Karpas-422 (cell line): Measurements from ENCODE around the gene DHDH. TPM values are rescaled to one million over a fixed set of nuclear protein-coding genes. Genes with fewer than 3 reads are reported as not detected.

Source experiments
- DNase-seq: peaks from one replicate; pipeline ENCODE4 v3.0.0-alpha.2; 2015
- H2AFZ ChIP-seq: fragments of 200-600 bp; sonication (generic); 2 replicates; pipeline ENCODE4 v1.6.1; 2014; ENCODE audit warnings: antibody characterized with exemption, low read length, mixed read lengths
- H3K27ac ChIP-seq: fragments of 200-600 bp; sonication (generic); 2 replicates; pipeline ENCODE4 v1.5.1; 2014; ENCODE audit warnings: mild to moderate bottlenecking, low read length, moderate library complexity
- H3K27me3 ChIP-seq: fragments of 200-600 bp; sonication (generic); 2 replicates; pipeline ENCODE4 v1.6.1; 2014; ENCODE audit warnings: low read length, mixed read lengths
- H3K36me3 ChIP-seq: fragments of 200-600 bp; sonication (generic); 2 replicates; pipeline ENCODE4 v1.6.1; 2014; ENCODE audit warnings: low read length, mixed read lengths; ENCODE audit not compliant: insufficient read depth
- H3K4me1 ChIP-seq: fragments of 200-600 bp; sonication (generic); 2 replicates; pipeline ENCODE4 v1.6.1; 2014; ENCODE audit warnings: mild to moderate bottlenecking, low read length, mixed read lengths
- H3K4me2 ChIP-seq: fragments of 200-600 bp; sonication (generic); 2 replicates; pipeline ENCODE4 v1.6.1; 2014; ENCODE audit warnings: low read length, low read depth, mild to moderate bottlenecking; ENCODE audit not compliant: poor library complexity, severe bottlenecking
- H3K4me3 ChIP-seq: fragments of 200-600 bp; sonication (generic); 2 replicates; pipeline ENCODE4 v1.5.1; 2014; ENCODE audit warnings: mild to moderate bottlenecking, antibody characterized with exemption, low read length, mixed read lengths
- H3K79me2 ChIP-seq: fragments of 200-600 bp; sonication (generic); 2 replicates; pipeline ENCODE4 v1.6.1; 2014; ENCODE audit warnings: mild to moderate bottlenecking, low read length, mixed read lengths
- H3K9ac ChIP-seq: fragments of 200-600 bp; sonication (generic); 2 replicates; pipeline ENCODE4 v1.6.0; 2014; ENCODE audit warnings: low read length
- H3K9me2 ChIP-seq: fragments of 200-600 bp; sonication (generic), shearing (Covaris generic); replicated peaks from 2 replicates; pipeline ENCODE4 v1.6.0; 2014; ENCODE audit warnings: mild to moderate bottlenecking, low read length, moderate library complexity; ENCODE audit not compliant: insufficient read depth
- H3K9me3 ChIP-seq: fragments of 300-700, 200-600 bp; sonication (generic); 2 replicates; pipeline ENCODE4 v1.6.1; 2014; ENCODE audit warnings: low read length, mixed read lengths
- H4K20me1 ChIP-seq: fragments of 200-600 bp; sonication (generic); 2 replicates; pipeline ENCODE4 v1.6.1; 2014; ENCODE audit warnings: mild to moderate bottlenecking, antibody characterized with exemption, low read length, low read depth; ENCODE audit not compliant: insufficient read depth
- total RNA-seq: library from RNA; depleted of rRNA; stranded (reverse); fragments of >200 nt; shearing (Covaris generic); gene quantifications from 2 replicates; pipeline ENCODE4 v1.2.3, GENCODE V29; 2014; ENCODE audit warnings: low replicate concordance

DHDH gene
- total RNA-seq, 1 experiment from 2014 or later: 3.3 TPM

DNA sequence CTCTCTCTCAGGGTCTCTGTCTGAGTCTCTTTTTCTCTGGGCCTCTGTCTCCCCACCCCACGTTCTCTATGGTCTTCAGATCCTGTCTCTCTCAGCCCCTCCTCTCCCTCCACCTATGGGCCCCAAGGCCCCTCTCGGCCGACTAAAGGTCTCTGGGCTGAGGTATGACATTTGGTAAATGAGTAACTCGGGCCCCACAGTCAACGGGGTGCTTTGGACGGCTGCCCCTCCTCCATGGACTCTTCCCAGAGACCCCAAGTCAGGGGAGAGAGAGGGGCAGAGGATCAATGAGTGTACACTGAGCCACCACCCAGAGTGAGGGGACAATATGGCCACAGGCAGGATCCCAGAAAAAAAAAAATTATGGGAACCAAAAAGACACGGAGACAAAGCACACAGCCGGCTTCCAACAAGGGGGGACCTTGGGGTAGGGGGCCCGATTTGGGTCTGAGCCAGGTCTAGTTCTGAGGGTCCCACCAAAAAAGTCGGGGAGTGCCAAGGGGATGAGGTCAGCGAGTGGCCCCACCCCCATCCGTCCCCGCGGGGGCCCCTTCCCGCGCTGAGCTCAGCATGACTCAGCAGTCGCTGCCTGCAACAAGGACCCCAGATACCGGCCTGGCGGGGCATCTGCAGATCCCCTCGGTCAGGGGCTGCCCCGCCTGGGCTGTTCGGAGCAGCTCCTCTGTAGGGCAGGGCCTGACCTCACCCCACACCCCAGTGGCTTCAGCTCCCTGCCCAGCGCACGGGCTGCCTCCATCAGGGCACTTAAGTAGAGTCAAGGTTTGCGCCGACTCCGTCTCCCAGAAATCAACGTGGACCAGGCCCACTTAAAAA lies 30.1 kb downstream of the DHDH start:
- Histone ChIP-seq H3K4me2 (peak overlapping the region; percentile 79), H3K9me3 (no peaks in the 10 kb centered on the region), H4K20me1 (peaks cover 12% of the 10 kb centered on the region), H3K27ac (peak overlapping the region; percentile 91), H2AFZ (no peak overlapping the region; the same call in 1 of the 2 replicates), H3K36me3 (peaks cover 21% of the 10 kb centered on the region), H3K4me1 (peaks cover 57% of the 10 kb centered on the region), H3K27me3 (no peaks in the 10 kb centered on the region), H3K79me2 (peaks cover 12% of the 10 kb centered on the region), H3K4me3 (peak overlapping the region; percentile 63), H3K9me2 (no peaks in the 10 kb centered on the region), H3K9ac (peak overlapping the region; percentile 74)
- DNase-seq: peak; percentile 91

DNA sequence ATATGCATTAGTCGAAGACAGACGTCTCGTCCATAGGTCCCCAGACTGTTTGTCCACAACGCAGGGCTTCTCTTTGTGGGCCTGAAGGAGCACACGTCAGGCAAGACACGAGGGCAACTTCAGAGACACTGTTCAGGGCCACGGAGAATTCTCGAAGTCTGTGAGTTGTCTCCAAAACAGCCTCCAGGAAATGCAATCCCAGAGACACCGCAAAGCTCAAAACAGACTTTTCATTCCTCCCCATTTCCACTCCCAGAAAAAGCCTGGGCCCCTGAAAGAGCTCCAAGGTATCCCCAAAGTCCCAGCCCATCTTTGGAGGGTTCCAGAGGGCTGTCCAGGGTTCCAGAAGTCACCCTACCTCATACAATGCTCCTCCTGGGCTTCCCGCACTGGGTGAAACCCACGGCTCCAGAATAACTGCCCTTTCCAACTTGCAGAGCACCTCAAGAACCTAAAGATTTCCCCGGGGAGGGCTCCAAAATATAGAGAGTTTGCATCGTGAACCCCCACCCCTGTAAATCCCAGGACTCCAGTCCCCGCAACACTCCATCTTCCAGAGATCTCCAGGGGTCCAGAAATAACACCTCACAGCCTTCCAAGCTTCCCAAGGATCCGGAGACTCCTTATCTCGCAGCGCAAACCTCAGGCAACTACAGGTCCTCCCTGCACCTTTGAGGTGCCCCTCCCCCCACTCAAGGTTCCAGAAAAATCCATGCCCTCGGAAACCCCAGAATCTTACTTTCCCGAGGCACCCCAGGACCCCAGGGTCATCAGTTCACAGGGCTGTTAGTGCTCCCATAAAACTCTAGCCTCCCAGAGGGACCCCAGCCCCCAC lies 30.9 kb downstream of the DHDH start:
- Histone ChIP-seq H3K4me3 (peak overlapping the region; percentile 63), H3K36me3 (peaks cover 27% of the 10 kb centered on the region), H3K27ac (peak overlapping the region; percentile 91), H3K9me3 (no peaks in the 10 kb centered on the region), H2AFZ (no peak overlapping the region; the same call in 1 of the 2 replicates), H3K79me2 (peaks cover 12% of the 10 kb centered on the region), H3K4me1 (peaks cover 57% of the 10 kb centered on the region), H4K20me1 (peaks cover 12% of the 10 kb centered on the region), H3K4me2 (peak overlapping the region; percentile 79), H3K9ac (peak overlapping the region; percentile 74), H3K9me2 (no peaks in the 10 kb centered on the region), H3K27me3 (no peaks in the 10 kb centered on the region)
- DNase-seq: no peak

DNA sequence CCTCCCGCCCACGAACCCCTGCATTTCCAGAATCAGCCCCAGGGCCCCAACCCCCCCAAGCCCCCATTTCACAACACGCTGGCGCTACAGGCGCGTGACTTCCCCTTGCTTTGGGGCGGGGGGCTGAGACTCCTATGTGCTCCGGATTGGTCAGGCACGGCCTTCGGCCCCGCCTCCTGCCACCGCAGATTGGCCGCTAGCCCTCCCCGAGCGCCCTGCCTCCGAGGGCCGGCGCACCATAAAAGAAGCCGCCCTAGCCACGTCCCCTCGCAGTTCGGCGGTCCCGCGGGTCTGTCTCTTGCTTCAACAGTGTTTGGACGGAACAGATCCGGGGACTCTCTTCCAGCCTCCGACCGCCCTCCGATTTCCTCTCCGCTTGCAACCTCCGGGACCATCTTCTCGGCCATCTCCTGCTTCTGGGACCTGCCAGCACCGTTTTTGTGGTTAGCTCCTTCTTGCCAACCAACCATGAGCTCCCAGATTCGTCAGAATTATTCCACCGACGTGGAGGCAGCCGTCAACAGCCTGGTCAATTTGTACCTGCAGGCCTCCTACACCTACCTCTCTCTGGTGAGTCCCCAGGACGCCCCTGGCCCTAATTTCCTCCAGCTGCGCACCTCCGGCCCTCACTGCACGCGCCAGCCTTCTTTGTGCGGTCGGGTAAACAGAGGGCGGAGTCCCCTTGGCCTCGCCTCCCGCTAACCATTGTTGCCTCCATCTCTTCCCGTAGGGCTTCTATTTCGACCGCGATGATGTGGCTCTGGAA lies 31.7 kb downstream of the DHDH start, which contains the start of gene FTL:
Gene FTL, plus strand, starts transcription at position 270 of the 766 bp plus-strand sequence. Its CDS starts 199 bp downstream, at position 469.
- Histone ChIP-seq H3K4me1 (peaks cover 65% of the 10 kb centered on the region), H2AFZ (no peak within 1 kb of the TSS; the same call in 1 of the 2 replicates), H3K36me3 (peaks cover 32% of the 10 kb centered on the region), H4K20me1 (peaks cover 12% of the 10 kb centered on the region), H3K27ac (peak within 1 kb of the TSS; percentile 91), H3K9me2 (no peaks in the 10 kb centered on the region), H3K79me2 (peaks cover 12% of the 10 kb centered on the region), H3K4me2 (peak within 1 kb of the TSS; percentile 79), H3K9me3 (no peaks in the 10 kb centered on the region), H3K27me3 (no peaks in the 10 kb centered on the region), H3K9ac (peak within 1 kb of the TSS; percentile 81), H3K4me3 (peak within 1 kb of the TSS; percentile 87)
- DNase-seq: peak; percentile 100

DNA sequence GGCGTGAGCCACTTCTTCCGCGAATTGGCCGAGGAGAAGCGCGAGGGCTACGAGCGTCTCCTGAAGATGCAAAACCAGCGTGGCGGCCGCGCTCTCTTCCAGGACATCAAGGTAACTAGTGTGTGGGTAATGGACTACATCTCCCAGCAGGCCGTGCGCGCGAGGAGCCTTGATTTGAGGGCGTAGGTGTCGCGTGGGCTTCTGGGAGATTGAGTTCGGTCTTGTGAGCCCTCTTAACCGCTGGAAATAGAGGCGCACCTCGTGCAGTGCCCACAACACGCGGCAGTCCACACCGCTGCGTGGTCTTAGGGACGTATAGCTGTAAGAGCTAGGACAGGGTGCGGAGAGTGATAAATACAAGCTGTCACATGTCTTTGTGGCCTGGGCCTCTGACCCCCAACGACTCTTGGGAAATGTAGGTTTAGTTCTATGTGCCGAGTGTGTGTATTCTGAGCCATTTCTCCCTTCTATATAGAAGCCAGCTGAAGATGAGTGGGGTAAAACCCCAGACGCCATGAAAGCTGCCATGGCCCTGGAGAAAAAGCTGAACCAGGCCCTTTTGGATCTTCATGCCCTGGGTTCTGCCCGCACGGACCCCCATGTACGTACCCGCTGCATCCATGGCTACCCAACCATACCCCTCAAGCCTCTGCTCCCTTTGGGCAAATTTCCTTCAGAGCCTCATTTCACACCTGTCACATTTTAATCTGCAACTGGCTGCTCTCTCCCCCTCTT lies 32.5 kb downstream of the DHDH start:
- H3K4me1 ChIP-seq: peaks cover 71% of the 10 kb centered on the region
- H3K9me3 ChIP-seq: no peaks in the 10 kb centered on the region
- H2AFZ ChIP-seq: no peak overlapping the region
- peak; percentile 94 for DNase-seq
- H3K9me2 ChIP-seq: no peaks in the 10 kb centered on the region
- peak overlapping the region; percentile 87 for H3K4me3 ChIP-seq
- H3K9ac ChIP-seq: peak overlapping the region; percentile 81
- H3K4me2 ChIP-seq: peak overlapping the region; percentile 73
- peaks cover 37% of the 10 kb centered on the region for H3K36me3 ChIP-seq
- H3K27me3 ChIP-seq: no peaks in the 10 kb centered on the region
- H3K27ac ChIP-seq: peak overlapping the region; percentile 78
- H3K79me2 ChIP-seq: peaks cover 12% of the 10 kb centered on the region
- H4K20me1 ChIP-seq: peaks cover 12% of the 10 kb centered on the region

DNA sequence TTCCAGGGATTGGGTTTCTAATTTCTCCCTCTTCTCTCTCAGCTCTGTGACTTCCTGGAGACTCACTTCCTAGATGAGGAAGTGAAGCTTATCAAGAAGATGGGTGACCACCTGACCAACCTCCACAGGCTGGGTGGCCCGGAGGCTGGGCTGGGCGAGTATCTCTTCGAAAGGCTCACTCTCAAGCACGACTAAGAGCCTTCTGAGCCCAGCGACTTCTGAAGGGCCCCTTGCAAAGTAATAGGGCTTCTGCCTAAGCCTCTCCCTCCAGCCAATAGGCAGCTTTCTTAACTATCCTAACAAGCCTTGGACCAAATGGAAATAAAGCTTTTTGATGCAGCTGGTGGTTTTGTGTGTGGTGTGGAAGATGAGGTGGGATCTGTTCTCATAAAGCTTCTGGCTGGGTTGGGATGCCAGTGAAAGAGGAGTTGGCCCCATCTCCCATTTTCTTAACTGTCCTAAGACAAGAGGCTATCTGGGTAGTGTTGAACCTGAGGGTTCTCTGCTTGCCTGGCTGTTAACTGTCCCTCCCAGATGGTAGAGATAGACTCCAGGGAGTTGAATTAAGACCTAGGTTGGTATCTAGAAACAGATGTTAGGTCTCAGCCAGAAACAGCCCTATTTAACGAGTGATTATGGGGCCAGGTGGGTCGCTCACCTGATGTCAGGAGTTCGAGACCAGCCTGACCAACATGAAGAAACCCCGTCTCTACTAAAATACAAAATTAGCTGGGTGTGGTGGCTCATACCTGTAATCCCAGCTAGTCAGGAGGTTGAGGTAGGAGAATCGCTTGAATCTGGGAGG lies 33.2 kb downstream of the DHDH start:
- H3K4me1 ChIP-seq: peaks cover 73% of the 10 kb centered on the region
- H3K9me3 ChIP-seq: no peaks in the 10 kb centered on the region
- peak overlapping the region; percentile 73 for H3K4me2 ChIP-seq
- H3K27ac ChIP-seq: peak overlapping the region; percentile 78
- peak; percentile 80 for DNase-seq
- H3K9ac ChIP-seq: peak overlapping the region; percentile 81
- peaks cover 12% of the 10 kb centered on the region for H3K79me2 ChIP-seq
- peaks cover 37% of the 10 kb centered on the region for H3K36me3 ChIP-seq
- no peaks in the 10 kb centered on the region for H3K27me3 ChIP-seq
- H4K20me1 ChIP-seq: peaks cover 12% of the 10 kb centered on the region
- H2AFZ ChIP-seq: no peak overlapping the region
- peak overlapping the region; percentile 87 for H3K4me3 ChIP-seq
- H3K9me2 ChIP-seq: no peaks in the 10 kb centered on the region

DNA sequence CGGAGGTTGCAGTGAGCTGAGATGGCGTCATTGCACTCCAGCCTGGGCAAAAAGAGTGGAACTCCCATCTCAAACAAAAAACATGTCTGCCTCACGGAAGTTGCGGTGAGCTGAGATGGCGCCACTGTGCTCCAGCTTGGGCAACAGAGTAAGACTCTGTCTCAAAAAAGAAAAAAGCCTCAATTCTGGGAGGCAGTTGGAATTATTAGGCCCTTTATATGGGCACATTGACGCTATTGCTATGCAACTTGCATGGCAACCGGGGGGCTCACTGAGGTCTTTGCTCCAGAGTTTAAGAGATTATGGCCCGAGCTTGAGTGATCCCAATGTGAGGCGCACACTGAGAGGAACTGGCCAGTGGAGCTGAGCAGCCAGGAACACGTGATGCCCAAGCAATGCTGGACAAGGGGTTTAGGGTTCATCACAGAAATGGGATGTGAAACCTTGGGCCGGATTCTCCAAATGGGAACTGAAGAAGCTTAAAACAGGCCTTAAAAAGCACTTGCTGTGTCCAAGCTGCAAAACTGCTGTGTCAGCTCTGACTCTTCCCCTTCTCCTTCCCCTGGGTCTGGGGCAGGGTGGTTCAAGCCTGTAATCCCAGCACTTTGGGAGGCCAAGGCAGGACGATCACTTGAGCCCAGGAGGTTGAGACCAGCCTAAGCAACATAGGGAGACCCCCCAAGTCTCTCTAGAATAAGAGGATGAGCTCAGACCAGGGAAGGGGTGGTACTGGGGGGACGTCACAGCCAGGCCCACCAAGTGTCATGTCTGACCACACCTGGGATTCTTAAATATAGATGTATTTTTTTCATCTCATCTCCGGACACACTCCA lies 34.1 kb downstream of the DHDH start:
- H3K27me3 ChIP-seq: no peaks in the 10 kb centered on the region
- no peaks in the 10 kb centered on the region for H3K9me2 ChIP-seq
- H3K4me1 ChIP-seq: peaks cover 65% of the 10 kb centered on the region
- H3K79me2 ChIP-seq: peaks cover 12% of the 10 kb centered on the region
- peak; percentile 92 for DNase-seq
- peak overlapping the region; percentile 29; the same call in 1 of the 2 replicates for H3K9ac ChIP-seq
- no peak overlapping the region for H2AFZ ChIP-seq
- no peaks in the 10 kb centered on the region for H3K9me3 ChIP-seq
- peaks cover 37% of the 10 kb centered on the region for H3K36me3 ChIP-seq
- no peak overlapping the region for H3K4me2 ChIP-seq
- peak overlapping the region; percentile 78 for H3K27ac ChIP-seq
- no peak overlapping the region; the same call in 1 of the 2 replicates for H3K4me3 ChIP-seq
- H4K20me1 ChIP-seq: peaks cover 12% of the 10 kb centered on the region
